ENCODE measurements around the gene PMP22. TPM values are rescaled to one million over a fixed set of nuclear protein-coding genes. Genes with fewer than 3 reads are reported as not detected.
"Not testable (repeated sequence)": the region's sequence is repeated elsewhere in the genome, so short reads cannot be mapped to it uniquely, and the experiment has no call there.

The PMP22 gene
- total RNA-seq, 1 donor from 2014 or later = 3.6 TPM

- ATAC-seq = no peak
- no peak for DNase-seq (ENCODE audit: low spot score)
Measured at GRCh38 chr17:15220785-15221184, 44.3 kb downstream of the PMP22 start.

GRCh38 chr17:15216481-15216880 is 48.6 kb downstream of the PMP22 start:
- ATAC-seq (no peak), DNase-seq (ENCODE audit: low spot score) (no peak)

GRCh38 chr17:15213381-15214087 is 51.6 kb downstream of the PMP22 start:
- ATAC-seq = no peak
- no peak for DNase-seq (ENCODE audit: low spot score)

- ATAC-seq (no peak), DNase-seq (ENCODE audit: low spot score) (no peak)
Measured at GRCh38 chr17:15210247-15210646, 54.9 kb downstream of the PMP22 start.

- not testable (repeated sequence) for ATAC-seq; DNase-seq (ENCODE audit: low spot score)
Measured at GRCh38 chr17:15203062-15203461, 62.1 kb downstream of the PMP22 start.

GRCh38 chr17:15200574-15200973 is 64.6 kb downstream of the PMP22 start:
- not testable (repeated sequence) for ATAC-seq; DNase-seq (ENCODE audit: low spot score)

- DNase-seq (ENCODE audit: low spot score) (no peak), ATAC-seq (no peak)
Measured at GRCh38 chr17:15197229-15197628, 67.9 kb downstream of the PMP22 start.

GRCh38 chr17:15194859-15195277 is 70.3 kb downstream of the PMP22 start:
- ATAC-seq = no peak

GRCh38 chr17:15185625-15185991 is 79.5 kb downstream of the PMP22 start:
- DNase-seq (ENCODE audit: low spot score) (no peak), ATAC-seq (peak; percentile 23)

More at GRCh38 chr17:15194859-15195277, 70.3 kb downstream of the PMP22 start:
- DNase-seq (ENCODE audit: low spot score) = no peak

GRCh38 chr17:15184872-15185624 is 80.1 kb downstream of the PMP22 start:
- ATAC-seq = no peak
- no peak for DNase-seq (ENCODE audit: low spot score)

GRCh38 chr17:15181816-15182215 is 83.3 kb downstream of the PMP22 start:
- no peak for DNase-seq (ENCODE audit: low spot score)
- no peak for ATAC-seq

GRCh38 chr17:15181333-15181732 is 83.8 kb downstream of the PMP22 start:
- no peak for DNase-seq (ENCODE audit: low spot score)
- no peak for ATAC-seq

- no peak for DNase-seq (ENCODE audit: low spot score)
- no peak for ATAC-seq
Measured at GRCh38 chr17:15180121-15180561, 85.0 kb downstream of the PMP22 start.

Other genes with a start within 250 kb of the PMP22 start
- not detected for gene TEKT3, start 76.3 kb upstream of the PMP22 start, total RNA-seq
- gene CDRT4, start 202.3 kb upstream of the PMP22 start, total RNA-seq = 1.7 TPM